CD14-positive monocyte (primary cell): Measurements from ENCODE around the gene KSR2. TPM values are rescaled to one million over a fixed set of nuclear protein-coding genes. Genes with fewer than 3 reads are reported as not detected.

Experiments
- DNase-seq, 3 donors: peaks; one replicate each; pipeline ENCODE4 v3.0.0-alpha.2; 2011 to 2022
- H2AFZ ChIP-seq: 2 replicates; pipeline ENCODE4 v1.6.0; 2012; ENCODE audit warnings: mild to moderate bottlenecking, low read depth, low read length, inconsistent platforms; ENCODE audit not compliant: insufficient read depth, poor library complexity, severe bottlenecking
- H3K27ac ChIP-seq, 2 donors: 1 replicate in 1 of 2; 2 replicates in 1 of 2; pipeline ENCODE4 v1.5.1; 2012 to 2013; ENCODE audit warnings: low read length in 2 of 2, control low read depth in 1 of 2, inconsistent platforms in 1 of 2, low read depth in 1 of 2, mild to moderate bottlenecking in 1 of 2
- H3K27me3 ChIP-seq, 2 donors: one replicate each; pipeline versions ENCODE4 v1.6.0 to v1.6.1; 2011 to 2013; ENCODE audit warnings: low read length in 2 of 2; ENCODE audit not compliant: control insufficient read depth in 2 of 2, insufficient read depth in 2 of 2
- H3K36me3 ChIP-seq, 2 donors: replicated peaks in 1 of 2; 1 replicate in 1 of 2; 2 replicates in 1 of 2; pipeline versions ENCODE4 v1.5.1 to v1.6.1; 2012 to 2013; ENCODE audit warnings: low read length in 2 of 2, control low read depth in 1 of 2, inconsistent platforms in 1 of 2, mild to moderate bottlenecking in 1 of 2; ENCODE audit not compliant: insufficient read depth in 2 of 2, control insufficient read depth in 1 of 2
- H3K4me1 ChIP-seq, 2 donors: 1 replicate in 1 of 2; 2 replicates in 1 of 2; pipeline versions ENCODE4 v1.5.1 to v1.6.1; 2012 to 2013; ENCODE audit warnings: low read length in 2 of 2, control low read depth in 1 of 2, inconsistent platforms in 1 of 2, mild to moderate bottlenecking in 1 of 2, moderate library complexity in 1 of 2; ENCODE audit not compliant: insufficient read depth in 2 of 2, control insufficient read depth in 1 of 2
- H3K4me2 ChIP-seq: replicated peaks from 2 replicates; pipeline ENCODE3; 2012; ENCODE audit warnings: low read length, moderate library complexity, mild to moderate bottlenecking; ENCODE audit not compliant: poor library complexity, severe bottlenecking; ENCODE audit errors: extremely low read depth
- H3K4me3 ChIP-seq, 3 experiments: fragments of 200-600 bp in 1 of 3; sonication (generic) in 1 of 3; replicated peaks in 1 of 3; 1 replicate in 2 of 3; 2 replicates in 1 of 3; pipeline ENCODE4 v1.5.1; 2011 to 2013; ENCODE audit warnings: low read length in 3 of 3, mild to moderate bottlenecking in 3 of 3, control low read depth in 2 of 3, low read depth in 2 of 3, inconsistent platforms in 1 of 3, moderate library complexity in 1 of 3
- H3K79me2 ChIP-seq: 2 replicates; pipeline ENCODE4 v1.6.0; 2012; ENCODE audit warnings: mild to moderate bottlenecking, control low read depth, inconsistent platforms, low read length, moderate library complexity; ENCODE audit not compliant: insufficient read depth
- H3K9ac ChIP-seq: 2 replicates; pipeline ENCODE4 v1.6.0; 2017; ENCODE audit warnings: low read length, mild to moderate bottlenecking; ENCODE audit not compliant: insufficient read depth, poor library complexity, severe bottlenecking
- H3K9me3 ChIP-seq, 2 donors: replicated peaks in 1 of 2; 1 replicate in 1 of 2; 2 replicates in 1 of 2; pipeline versions ENCODE4 v1.5.1 to v1.6.1; 2012 to 2013; ENCODE audit warnings: low read length in 2 of 2, control low read depth in 1 of 2; ENCODE audit not compliant: control insufficient read depth in 1 of 2, insufficient read depth in 1 of 2
- H4K20me1 ChIP-seq: 2 replicates; pipeline ENCODE4 v1.6.0; 2012; ENCODE audit warnings: mild to moderate bottlenecking, low read length, control low read depth, moderate library complexity; ENCODE audit not compliant: insufficient read depth
- H3K27ac Mint-ChIP-seq, 7 donors: one replicate each; pipeline ENCODE4 v1.8.0; 2020; ENCODE audit warnings: mild to moderate bottlenecking in 7 of 7, mixed read lengths in 7 of 7, moderate library complexity in 6 of 7, inconsistent platforms in 2 of 7
- H3K27me3 Mint-ChIP-seq, 3 donors: one replicate each; pipeline ENCODE4 v1.8.0; 2021 to 2022; ENCODE audit warnings: low read depth in 3 of 3, mild to moderate bottlenecking in 3 of 3, mixed read lengths in 3 of 3, moderate library complexity in 3 of 3, inconsistent platforms in 1 of 3
- H3K36me3 Mint-ChIP-seq, 2 donors: one replicate each; pipeline ENCODE4 v1.8.0; 2020; ENCODE audit warnings: mixed read lengths in 2 of 2, inconsistent platforms in 1 of 2, mild to moderate bottlenecking in 1 of 2
- H3K4me1 Mint-ChIP-seq: one replicate; pipeline ENCODE4 v1.8.0; 2020; ENCODE audit warnings: mild to moderate bottlenecking, mixed read lengths
- H3K4me3 Mint-ChIP-seq, 2 donors: one replicate each; pipeline ENCODE4 v1.8.0; 2020; ENCODE audit warnings: mild to moderate bottlenecking in 2 of 2, mixed read lengths in 2 of 2, moderate library complexity in 1 of 2
- H3K9me3 Mint-ChIP-seq, 7 donors: one replicate each; pipeline ENCODE4 v1.8.0; 2020 to 2022; ENCODE audit warnings: mixed read lengths in 7 of 7, mild to moderate bottlenecking in 6 of 7, moderate library complexity in 6 of 7, inconsistent platforms in 2 of 7
- WGBS: methylation state at CpG from one replicate; pipeline ENCODE4 v1.1.5; 2013; ENCODE audit warnings: missing lambda C conversion rate; ENCODE audit not compliant: insufficient coverage; 5-methylcytosine and 5-hydroxymethylcytosine counted together
- intact Hi-C, 2 donors: fragments of 100-400 bp; cut with micrococcal nuclease; formaldehyde crosslinking; loops; one replicate each; pipeline versions ENCODE4 v1.15.0 to v1.15.1; 2023
- polyA plus RNA-seq, 3 donors: library from polyadenylated mRNA; depleted of rRNA in 1 of 3; unstranded in 2 of 3; stranded (reverse) in 1 of 3; fragments of 300-500 nt in 2 of 3; fragments of >200 nt in 1 of 3; fragmentation: Illumina TruSeq in 2 of 3; gene quantifications; 1 replicate in 2 of 3; 2 replicates in 1 of 3; pipeline ENCODE4 v1.2.3, GENCODE V29; 2012 to 2021
- TF ChIP-seq, protein P1 (sequence below): fragments of 200-600 bp; IDR thresholded peaks from one replicate; pipeline ENCODE4 v1.8.0; 2022; ENCODE audit warnings: antibody characterized with exemption, mild to moderate bottlenecking

KSR2 gene
- polyA plus RNA-seq, 3 donors: not detected

DNA sequence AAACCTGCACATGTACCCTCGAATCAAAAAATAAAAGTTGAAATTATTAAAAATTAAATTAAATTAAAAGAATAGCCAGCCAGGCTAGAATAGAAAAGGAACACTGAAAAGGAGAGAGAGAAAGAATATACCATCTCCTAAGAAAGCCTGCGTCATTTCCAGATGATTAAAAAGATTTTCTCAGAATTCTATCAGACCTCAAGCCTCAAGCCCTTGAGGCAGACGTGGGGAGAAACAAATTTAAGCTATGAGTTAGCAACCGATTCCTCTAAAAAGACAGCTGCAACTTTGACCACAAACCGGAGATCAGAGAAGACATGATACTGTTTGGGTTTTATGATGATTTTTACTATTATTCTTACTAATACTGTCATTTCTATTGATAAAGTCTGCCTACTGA is 138.3 kb downstream of the KSR2 start:
- Histone ChIP-seq H2AFZ (no peak overlapping the region), H3K79me2 (no peaks in the 10 kb centered on the region), H3K9me3 (peaks cover 9 to 18% of the 10 kb centered on the region in 2 donors), H3K4me2 (no peak overlapping the region), H3K4me1 (no peaks in the 10 kb centered on the region), H3K27ac (no peak overlapping the region), H4K20me1 (no peaks in the 10 kb centered on the region), H3K9ac (no peak overlapping the region), H3K4me3 (no peak overlapping the region), H3K36me3 (no peaks in the 10 kb centered on the region), H3K27me3 (no peaks in the 10 kb centered on the region)
- TF ChIP-seq, protein P1, sequence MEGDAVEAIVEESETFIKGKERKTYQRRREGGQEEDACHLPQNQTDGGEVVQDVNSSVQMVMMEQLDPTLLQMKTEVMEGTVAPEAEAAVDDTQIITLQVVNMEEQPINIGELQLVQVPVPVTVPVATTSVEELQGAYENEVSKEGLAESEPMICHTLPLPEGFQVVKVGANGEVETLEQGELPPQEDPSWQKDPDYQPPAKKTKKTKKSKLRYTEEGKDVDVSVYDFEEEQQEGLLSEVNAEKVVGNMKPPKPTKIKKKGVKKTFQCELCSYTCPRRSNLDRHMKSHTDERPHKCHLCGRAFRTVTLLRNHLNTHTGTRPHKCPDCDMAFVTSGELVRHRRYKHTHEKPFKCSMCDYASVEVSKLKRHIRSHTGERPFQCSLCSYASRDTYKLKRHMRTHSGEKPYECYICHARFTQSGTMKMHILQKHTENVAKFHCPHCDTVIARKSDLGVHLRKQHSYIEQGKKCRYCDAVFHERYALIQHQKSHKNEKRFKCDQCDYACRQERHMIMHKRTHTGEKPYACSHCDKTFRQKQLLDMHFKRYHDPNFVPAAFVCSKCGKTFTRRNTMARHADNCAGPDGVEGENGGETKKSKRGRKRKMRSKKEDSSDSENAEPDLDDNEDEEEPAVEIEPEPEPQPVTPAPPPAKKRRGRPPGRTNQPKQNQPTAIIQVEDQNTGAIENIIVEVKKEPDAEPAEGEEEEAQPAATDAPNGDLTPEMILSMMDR: no peak
- WGBS: no CpG with 5 or more reads among the region's 5 CpGs
- DNase-seq: no peak
- no peak overlapping the region for H3K4me3 Mint-ChIP-seq
- intact Hi-C loops: no loop called here
- H3K36me3 Mint-ChIP-seq: no peaks in the 10 kb centered on the region
- H3K27me3 Mint-ChIP-seq: peaks cover 0 to 4% (median 0%) of the 10 kb centered on the region in 3 donors
- peaks cover 6 to 15% (median 11%) of the 10 kb centered on the region in 7 donors for H3K9me3 Mint-ChIP-seq
- H3K27ac Mint-ChIP-seq: no peak overlapping the region
- H3K4me1 Mint-ChIP-seq: no peaks in the 10 kb centered on the region

- no peak overlapping the region for H3K9ac ChIP-seq
- 96% methylated on average over 2 of the region's 2 CpGs for WGBS
- intact Hi-C loops: no loop called here
- no peak overlapping the region for H3K4me3 ChIP-seq
- no peaks in the 10 kb centered on the region for H3K36me3 ChIP-seq
- peaks cover 9 to 18% of the 10 kb centered on the region in 2 donors for H3K9me3 ChIP-seq
- H4K20me1 ChIP-seq: no peaks in the 10 kb centered on the region
- Mint-ChIP-seq H3K9me3 (peaks cover 6 to 15% (median 11%) of the 10 kb centered on the region in 7 donors), H3K27ac (no peak overlapping the region), H3K4me3 (no peak overlapping the region), H3K27me3 (peaks cover 0 to 4% (median 0%) of the 10 kb centered on the region in 3 donors), H3K4me1 (no peaks in the 10 kb centered on the region), H3K36me3 (no peaks in the 10 kb centered on the region)
- DNase-seq: no peak
- no peaks in the 10 kb centered on the region for H3K4me1 ChIP-seq
- H3K79me2 ChIP-seq: no peaks in the 10 kb centered on the region
- H3K27ac ChIP-seq: no peak overlapping the region
- TF ChIP-seq, protein P1: no peak
- no peak overlapping the region for H2AFZ ChIP-seq
- H3K4me2 ChIP-seq: no peak overlapping the region
- no peaks in the 10 kb centered on the region for H3K27me3 ChIP-seq
Measured at GRCh38 chr12:117829108-117829507, 139.7 kb downstream of the KSR2 start.
